ENCODE data around the gene WDR6. TPM values are rescaled to one million over a fixed set of nuclear protein-coding genes. Genes with fewer than 3 reads are reported as not detected.

WDR6 gene
- total RNA-seq: 100 to 1,000 TPM; 130 to 154 TPM

GRCh38 chr3:49007068-49007770, at the start of gene WDR6:
Gene WDR6, plus strand, starts transcription at chr3:49007391. Its CDS starts 41 bp downstream, at chr3:49007432.
- Mint-ChIP-seq H3K27ac (peak within 1 kb of the TSS; percentile 95), H3K4me1 (peaks cover 23% of the 10 kb centered on the region), H3K4me3 (peak within 1 kb of the TSS; percentile 87), H3K27me3 (no peaks in the 10 kb centered on the region), H3K9me3 (ENCODE audit: low read depth) (no peaks in the 10 kb centered on the region), H3K36me3 (peaks cover 7% of the 10 kb centered on the region)
- CTCF ChIA-PET: interaction anchor here (0.6 to 5.6 kb wide), 20 partner anchors 8 to 606 kb away, joined by 3 to 127 read pairs (median 4); partner anchors contain the start of genes ARIH2, DALRD3, IMPDH2 and KLHDC8B
- DNase-seq (peak; percentile 99), ATAC-seq (peak; percentile 91)

- Mint-ChIP-seq H3K4me1 (peaks cover 11% of the 10 kb centered on the region), H3K27me3 (no peaks in the 10 kb centered on the region), H3K9me3 (ENCODE audit: low read depth) (no peaks in the 10 kb centered on the region), H3K36me3 (peaks cover 27% of the 10 kb centered on the region), H3K27ac (no peak overlapping the region), H3K4me3 (no peak overlapping the region)
- DNase-seq (no peak), ATAC-seq (no peak)
- CTCF ChIA-PET: interaction anchor here (1.0 to 1.4 kb wide), 3 partner anchors 18 to 224 kb away, joined by 3 to 4 read pairs (median 3); no protein-coding TSS in a partner anchor
These were observed 46.3 kb upstream of the WDR6 start for GRCh38 chr3:48960841-48961413.

- Mint-ChIP-seq H3K4me1 (peaks cover 25% of the 10 kb centered on the region), H3K4me3 (no peak overlapping the region), H3K9me3 (ENCODE audit: low read depth) (no peaks in the 10 kb centered on the region), H3K27ac (peak overlapping the region; percentile 43), H3K27me3 (no peaks in the 10 kb centered on the region), H3K36me3 (peaks cover 28% of the 10 kb centered on the region)
- CTCF ChIA-PET: no interaction called here
- ATAC-seq (no peak), DNase-seq (no peak)
These were observed 44.9 kb upstream of the WDR6 start for GRCh38 chr3:48962340-48962739.

GRCh38 chr3:48962939-48963338, 44.3 kb upstream of the WDR6 start:
- ATAC-seq (no peak), DNase-seq (no peak)
- peaks cover 28% of the 10 kb centered on the region for H3K4me1 Mint-ChIP-seq
- no peaks in the 10 kb centered on the region for H3K9me3 Mint-ChIP-seq (ENCODE audit: low read depth)
- no peak overlapping the region for H3K27ac Mint-ChIP-seq
- CTCF ChIA-PET: no interaction called here
- H3K36me3 Mint-ChIP-seq: peaks cover 27% of the 10 kb centered on the region
- H3K27me3 Mint-ChIP-seq: no peaks in the 10 kb centered on the region
- H3K4me3 Mint-ChIP-seq: no peak overlapping the region

GRCh38 chr3:48963591-48963990, 43.6 kb upstream of the WDR6 start:
- DNase-seq (no peak), ATAC-seq (no peak)
- CTCF ChIA-PET: no interaction called here
- peaks cover 29% of the 10 kb centered on the region for H3K36me3 Mint-ChIP-seq
- H3K27me3 Mint-ChIP-seq: no peaks in the 10 kb centered on the region
- peaks cover 28% of the 10 kb centered on the region for H3K4me1 Mint-ChIP-seq
- no peak overlapping the region for H3K27ac Mint-ChIP-seq
- H3K9me3 Mint-ChIP-seq (ENCODE audit: low read depth): no peaks in the 10 kb centered on the region
- H3K4me3 Mint-ChIP-seq: no peak overlapping the region

GRCh38 chr3:48966367-48966766, 40.8 kb upstream of the WDR6 start:
- no peak overlapping the region for H3K4me3 Mint-ChIP-seq
- ATAC-seq: no peak
- CTCF ChIA-PET: no interaction called here

GRCh38 chr3:48966876-48967361, 40.3 kb upstream of the WDR6 start:
- H3K27me3 Mint-ChIP-seq: no peaks in the 10 kb centered on the region
- peak overlapping the region; percentile 48 for H3K27ac Mint-ChIP-seq
- CTCF ChIA-PET: no interaction called here
- H3K36me3 Mint-ChIP-seq: peaks cover 45% of the 10 kb centered on the region
- H3K4me3 Mint-ChIP-seq: no peak overlapping the region
- peaks cover 26% of the 10 kb centered on the region for H3K4me1 Mint-ChIP-seq
- ATAC-seq: no peak
- DNase-seq: no peak
- no peaks in the 10 kb centered on the region for H3K9me3 Mint-ChIP-seq (ENCODE audit: low read depth)

More at GRCh38 chr3:48966367-48966766, 40.8 kb upstream of the WDR6 start:
- Mint-ChIP-seq H3K4me1 (peaks cover 26% of the 10 kb centered on the region), H3K27me3 (no peaks in the 10 kb centered on the region), H3K27ac (peak overlapping the region; percentile 48), H3K36me3 (peaks cover 42% of the 10 kb centered on the region), H3K9me3 (ENCODE audit: low read depth) (no peaks in the 10 kb centered on the region)
- DNase-seq: no peak

- CTCF ChIA-PET: interaction anchor here (0.6 to 2.1 kb wide), 2 partner anchors 18 to 339 kb away, joined by 4 to 12 read pairs; no protein-coding TSS in a partner anchor
- H3K36me3 Mint-ChIP-seq: peaks cover 56% of the 10 kb centered on the region
- DNase-seq (no peak), ATAC-seq (no peak)
- no peak overlapping the region for H3K27ac Mint-ChIP-seq
- no peaks in the 10 kb centered on the region for H3K27me3 Mint-ChIP-seq
- no peaks in the 10 kb centered on the region for H3K9me3 Mint-ChIP-seq (ENCODE audit: low read depth)
- peaks cover 25% of the 10 kb centered on the region for H3K4me1 Mint-ChIP-seq
- no peak overlapping the region for H3K4me3 Mint-ChIP-seq
These were observed 36.6 kb upstream of the WDR6 start for GRCh38 chr3:48970586-48970985.

GRCh38 chr3:48974076-48974864, 32.9 kb upstream of the WDR6 start:
- CTCF ChIA-PET: interaction anchor here (0.7 to 1.9 kb wide), 2 partner anchors 14 to 284 kb away, joined by 3 to 12 read pairs; no protein-coding TSS in a partner anchor
- Mint-ChIP-seq H3K27me3 (no peaks in the 10 kb centered on the region), H3K36me3 (peaks cover 54% of the 10 kb centered on the region)

GRCh38 chr3:48979451-48979850, 27.7 kb upstream of the WDR6 start:
- Mint-ChIP-seq H3K36me3 (peaks cover 52% of the 10 kb centered on the region), H3K9me3 (ENCODE audit: low read depth) (no peaks in the 10 kb centered on the region), H3K4me1 (no peaks in the 10 kb centered on the region), H3K27me3 (no peaks in the 10 kb centered on the region), H3K27ac (no peak overlapping the region), H3K4me3 (no peak overlapping the region)
- CTCF ChIA-PET: interaction anchor here (1.8 kb wide), 1 partner anchor 10 kb away, joined by 4 read pairs; the partner anchor contains the start of gene P4HTM
- DNase-seq (no peak), ATAC-seq (no peak)

More at GRCh38 chr3:48974076-48974864, 32.9 kb upstream of the WDR6 start:
- Mint-ChIP-seq H3K9me3 (ENCODE audit: low read depth) (no peaks in the 10 kb centered on the region), H3K27ac (peak overlapping the region; percentile 26), H3K4me3 (no peak overlapping the region), H3K4me1 (peaks cover 5% of the 10 kb centered on the region)
- no peak for ATAC-seq
- DNase-seq: no peak

GRCh38 chr3:48980295-48980694, 26.9 kb upstream of the WDR6 start:
- H3K36me3 Mint-ChIP-seq: peaks cover 46% of the 10 kb centered on the region
- DNase-seq (no peak), ATAC-seq (no peak)
- no peaks in the 10 kb centered on the region for H3K4me1 Mint-ChIP-seq
- H3K27ac Mint-ChIP-seq: no peak overlapping the region
- no peaks in the 10 kb centered on the region for H3K9me3 Mint-ChIP-seq (ENCODE audit: low read depth)
- H3K27me3 Mint-ChIP-seq: no peaks in the 10 kb centered on the region
- CTCF ChIA-PET: interaction anchor here (0.7 to 1.8 kb wide), 2 partner anchors 9 to 90 kb away, joined by 3 to 4 read pairs; partner anchors contain the start of gene P4HTM
- H3K4me3 Mint-ChIP-seq: no peak overlapping the region

GRCh38 chr3:48982016-48982415, 25.2 kb upstream of the WDR6 start:
- CTCF ChIA-PET: interaction anchor here (1.0 kb wide), 1 partner anchor 25 kb away, joined by 4 read pairs; the partner anchor contains the start of gene WDR6
- Mint-ChIP-seq H3K27ac (no peak overlapping the region), H3K9me3 (ENCODE audit: low read depth) (no peaks in the 10 kb centered on the region), H3K36me3 (peaks cover 36% of the 10 kb centered on the region), H3K4me1 (peaks cover 2% of the 10 kb centered on the region), H3K4me3 (no peak overlapping the region), H3K27me3 (no peaks in the 10 kb centered on the region)
- ATAC-seq: no peak
- DNase-seq: no peak

- Mint-ChIP-seq H3K27me3 (no peaks in the 10 kb centered on the region), H3K9me3 (ENCODE audit: low read depth) (no peaks in the 10 kb centered on the region), H3K4me1 (peaks cover 3% of the 10 kb centered on the region), H3K27ac (no peak overlapping the region), H3K36me3 (peaks cover 36% of the 10 kb centered on the region), H3K4me3 (no peak overlapping the region)
- DNase-seq: no peak
- ATAC-seq: no peak
- CTCF ChIA-PET: interaction anchor here (1.0 kb wide), 1 partner anchor 25 kb away, joined by 4 read pairs; the partner anchor contains the start of gene WDR6
These were observed 24.5 kb upstream of the WDR6 start for GRCh38 chr3:48982686-48983085.

All from activated CD8-positive, alpha-beta memory T cell treated with anti-CD3 and anti-CD28 coated beads, Interleukin-2, amount 10 ng/mL, durations not matched to agents 7 days and 5 days (primary cell).